ENCODE results near the gene CRADD.

Gene CRADD

DNA sequence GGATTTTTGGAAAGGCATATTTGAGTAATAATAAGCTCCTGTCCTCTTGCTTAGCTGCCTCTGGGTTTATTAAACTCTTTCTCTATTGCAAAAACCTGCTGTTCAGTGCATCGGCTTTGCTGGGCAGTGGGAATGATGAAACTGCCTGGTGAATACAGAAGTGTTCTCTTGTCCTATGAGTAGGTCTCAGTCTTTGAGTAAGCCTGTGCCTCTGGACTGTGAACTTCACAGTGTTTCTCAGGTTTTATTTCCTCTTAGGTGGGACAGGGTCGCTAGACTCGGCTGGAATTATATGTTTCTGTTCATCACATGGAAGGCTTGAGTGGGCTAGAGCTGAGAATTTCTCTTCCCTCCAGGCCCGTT is 46.4 kb downstream of the CRADD start:
- Histone ChIP-seq H3K4me1 (ENCODE audit: control insufficient read depth, insufficient read depth, low read length) (no peaks in the 10 kb centered on the region), H3K4me3 (ENCODE audit: low read depth, low read length) (no peak overlapping the region), H3K36me3 (ENCODE audit: control insufficient read depth in 2 of 2, insufficient read depth in 1 of 2, low read length in 2 of 2) (no peaks in the 10 kb centered on the region), H3K9me3 (ENCODE audit: control insufficient read depth, insufficient read depth, low read depth, low read length) (no peaks in the 10 kb centered on the region), H3K27ac (ENCODE audit: extremely low read depth, low read depth, low read length) (no peak overlapping the region)
- TF ChIP-seq, protein P1, sequence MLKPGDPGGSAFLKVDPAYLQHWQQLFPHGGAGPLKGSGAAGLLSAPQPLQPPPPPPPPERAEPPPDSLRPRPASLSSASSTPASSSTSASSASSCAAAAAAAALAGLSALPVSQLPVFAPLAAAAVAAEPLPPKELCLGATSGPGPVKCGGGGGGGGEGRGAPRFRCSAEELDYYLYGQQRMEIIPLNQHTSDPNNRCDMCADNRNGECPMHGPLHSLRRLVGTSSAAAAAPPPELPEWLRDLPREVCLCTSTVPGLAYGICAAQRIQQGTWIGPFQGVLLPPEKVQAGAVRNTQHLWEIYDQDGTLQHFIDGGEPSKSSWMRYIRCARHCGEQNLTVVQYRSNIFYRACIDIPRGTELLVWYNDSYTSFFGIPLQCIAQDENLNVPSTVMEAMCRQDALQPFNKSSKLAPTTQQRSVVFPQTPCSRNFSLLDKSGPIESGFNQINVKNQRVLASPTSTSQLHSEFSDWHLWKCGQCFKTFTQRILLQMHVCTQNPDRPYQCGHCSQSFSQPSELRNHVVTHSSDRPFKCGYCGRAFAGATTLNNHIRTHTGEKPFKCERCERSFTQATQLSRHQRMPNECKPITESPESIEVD (tag by site-specific recombination; IDR thresholded peaks at IDR 0.05): no peak
- ChIA-PET POLR2A (no interaction called here), CTCF (interaction anchor here (0.6 to 0.9 kb wide), 3 partner anchors 198 to 216 kb away, joined by 3 to 5 read pairs (median 5); no protein-coding TSS in a partner anchor)

GRCh38 chr12:93725531-93725930 is 48.4 kb downstream of the CRADD start:
- ChIA-PET CTCF (interaction anchor here (0.8 kb wide), 1 partner anchor 377 kb away, joined by 5 read pairs; no protein-coding TSS in a partner anchor), POLR2A (no interaction called here)
- Histone ChIP-seq H3K27ac (ENCODE audit: extremely low read depth, low read depth, low read length) (no peak overlapping the region), H3K36me3 (ENCODE audit: control insufficient read depth in 2 of 2, insufficient read depth in 1 of 2, low read length in 2 of 2) (no peaks in the 10 kb centered on the region), H3K4me3 (ENCODE audit: low read depth, low read length) (no peak overlapping the region), H3K4me1 (ENCODE audit: control insufficient read depth, insufficient read depth, low read length) (no peaks in the 10 kb centered on the region), H3K9me3 (ENCODE audit: control insufficient read depth, insufficient read depth, low read depth, low read length) (no peaks in the 10 kb centered on the region)
- TF ChIP-seq, protein P2, sequence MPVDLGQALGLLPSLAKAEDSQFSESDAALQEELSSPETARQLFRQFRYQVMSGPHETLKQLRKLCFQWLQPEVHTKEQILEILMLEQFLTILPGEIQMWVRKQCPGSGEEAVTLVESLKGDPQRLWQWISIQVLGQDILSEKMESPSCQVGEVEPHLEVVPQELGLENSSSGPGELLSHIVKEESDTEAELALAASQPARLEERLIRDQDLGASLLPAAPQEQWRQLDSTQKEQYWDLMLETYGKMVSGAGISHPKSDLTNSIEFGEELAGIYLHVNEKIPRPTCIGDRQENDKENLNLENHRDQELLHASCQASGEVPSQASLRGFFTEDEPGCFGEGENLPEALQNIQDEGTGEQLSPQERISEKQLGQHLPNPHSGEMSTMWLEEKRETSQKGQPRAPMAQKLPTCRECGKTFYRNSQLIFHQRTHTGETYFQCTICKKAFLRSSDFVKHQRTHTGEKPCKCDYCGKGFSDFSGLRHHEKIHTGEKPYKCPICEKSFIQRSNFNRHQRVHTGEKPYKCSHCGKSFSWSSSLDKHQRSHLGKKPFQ (tag by site-specific recombination; IDR thresholded peaks at IDR 0.05): no peak
- TF ChIP-seq ZEB2 (tag by site-specific recombination; IDR thresholded peaks at IDR 0.05) (no peak), REST (tag by site-specific recombination; IDR thresholded peaks at IDR 0.05) (no peak), ZNF529 (tag by site-specific recombination; IDR thresholded peaks at IDR 0.05; ENCODE audit: insufficient replicate concordance) (no peak), MYNN (tag by site-specific recombination; IDR thresholded peaks at IDR 0.05; ENCODE audit: borderline replicate concordance) (no peak), ZXDB (tag by site-specific recombination; IDR thresholded peaks at IDR 0.05) (no peak), ZNF707 (tag by site-specific recombination; IDR thresholded peaks at IDR 0.05) (no peak), ZNF394 (tag by site-specific recombination; IDR thresholded peaks at IDR 0.05; ENCODE audit: borderline replicate concordance) (no peak), ZNF621 (tag by site-specific recombination; IDR thresholded peaks at IDR 0.05) (no peak), KLF17 (tag by site-specific recombination; IDR thresholded peaks at IDR 0.05) (no peak), ZNF791 (tag by site-specific recombination; IDR thresholded peaks at IDR 0.05) (no peak), ZNF473 (tag by site-specific recombination; IDR thresholded peaks at IDR 0.05) (no peak)
- TF ChIP-seq, protein P3, sequence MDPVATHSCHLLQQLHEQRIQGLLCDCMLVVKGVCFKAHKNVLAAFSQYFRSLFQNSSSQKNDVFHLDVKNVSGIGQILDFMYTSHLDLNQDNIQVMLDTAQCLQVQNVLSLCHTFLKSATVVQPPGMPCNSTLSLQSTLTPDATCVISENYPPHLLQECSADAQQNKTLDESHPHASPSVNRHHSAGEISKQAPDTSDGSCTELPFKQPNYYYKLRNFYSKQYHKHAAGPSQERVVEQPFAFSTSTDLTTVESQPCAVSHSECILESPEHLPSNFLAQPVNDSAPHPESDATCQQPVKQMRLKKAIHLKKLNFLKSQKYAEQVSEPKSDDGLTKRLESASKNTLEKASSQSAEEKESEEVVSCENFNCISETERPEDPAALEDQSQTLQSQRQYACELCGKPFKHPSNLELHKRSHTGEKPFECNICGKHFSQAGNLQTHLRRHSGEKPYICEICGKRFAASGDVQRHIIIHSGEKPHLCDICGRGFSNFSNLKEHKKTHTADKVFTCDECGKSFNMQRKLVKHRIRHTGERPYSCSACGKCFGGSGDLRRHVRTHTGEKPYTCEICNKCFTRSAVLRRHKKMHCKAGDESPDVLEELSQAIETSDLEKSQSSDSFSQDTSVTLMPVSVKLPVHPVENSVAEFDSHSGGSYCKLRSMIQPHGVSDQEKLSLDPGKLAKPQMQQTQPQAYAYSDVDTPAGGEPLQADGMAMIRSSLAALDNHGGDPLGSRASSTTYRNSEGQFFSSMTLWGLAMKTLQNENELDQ (tag by site-specific recombination; IDR thresholded peaks at IDR 0.05; ENCODE audit: low read depth): no peak

All from HEK293 (cell line).